ENCODE measurements around the gene ZNF451.

GRCh38 chr6:57117796-57118195, 27.8 kb downstream of the ZNF451 start:
- TF ChIP-seq CTCF (IDR thresholded peaks at IDR 0.05) (no peak), EP300 (IDR thresholded peaks at IDR 0.05) (no peak), POLR2A (IDR thresholded peaks at IDR 0.05) (no peak)

All from ovary (tissue), 3 donors.